CD4-positive, alpha-beta T cell (primary cell): ENCODE results near the gene B4GALT3. TPM values are rescaled to one million over a fixed set of nuclear protein-coding genes. Genes with fewer than 3 reads are reported as not detected.

ENCODE experiments used
- ATAC-seq: fragments of 200-7000 bp; cut with Tn5 transposase; one replicate; pipeline ENCODE4 v1.10.0; 2022; ENCODE audit warnings: mild to moderate bottlenecking; ENCODE audit not compliant: poor library complexity
- CTCF ChIA-PET: fragments of 350-600 bp; sonication (Branson Sonifier 250); formaldehyde crosslinking; loops from one replicate; lab custom pipeline; 2021; ENCODE audit warnings: antibody characterized with exemption, inconsistent platforms; lab: Charles Lee
- POLR2A ChIA-PET: fragments of 350-600 bp; sonication (Branson Sonifier 250); formaldehyde crosslinking; loops from one replicate; lab custom pipeline; 2021; ENCODE audit warnings: antibody characterized with exemption, inconsistent platforms; lab: Charles Lee
- DNase-seq, 14 experiments: peaks; one replicate each; pipeline ENCODE4 v3.0.0-alpha.2; 2013 to 2020; ENCODE audit warnings: mixed read lengths in 2 of 14
- H3K27ac ChIP-seq, 2 donors: one replicate each; pipeline versions ENCODE4 v1.5.1 to v1.7.0; 2013; ENCODE audit warnings: low read length in 2 of 2, low read depth in 1 of 2, mild to moderate bottlenecking in 1 of 2
- H3K27me3 ChIP-seq, 2 experiments: 1 replicate in 1 of 2; 2 replicates in 1 of 2; pipeline versions ENCODE4 v1.6.1 to v1.7.0; 2013; ENCODE audit warnings: low read length in 2 of 2, control low read depth in 1 of 2, mild to moderate bottlenecking in 1 of 2, moderate library complexity in 1 of 2; ENCODE audit not compliant: insufficient read depth in 2 of 2, control insufficient read depth in 1 of 2
- H3K36me3 ChIP-seq: one replicate; pipeline ENCODE4 v1.6.1; 2013; ENCODE audit warnings: low read length, control low read depth; ENCODE audit not compliant: insufficient read depth
- H3K4me1 ChIP-seq: one replicate; pipeline ENCODE4 v1.6.1; 2013; ENCODE audit warnings: low read length, control low read depth; ENCODE audit not compliant: insufficient read depth
- H3K4me3 ChIP-seq: one replicate; pipeline ENCODE4 v1.5.1; 2013; ENCODE audit warnings: mild to moderate bottlenecking, low read length, moderate library complexity
- H3K9me3 ChIP-seq, 2 experiments: 1 replicate in 1 of 2; 2 replicates in 1 of 2; pipeline versions ENCODE4 v1.6.1 to v1.7.0; 2013; ENCODE audit warnings: low read length in 2 of 2, mild to moderate bottlenecking in 2 of 2, control low read depth in 1 of 2, moderate library complexity in 1 of 2; ENCODE audit not compliant: control insufficient read depth in 1 of 2, insufficient read depth in 1 of 2
- H3K27ac Mint-ChIP-seq: one replicate; pipeline ENCODE4 v1.8.0; 2020; ENCODE audit warnings: mixed read lengths
- H3K27me3 Mint-ChIP-seq: one replicate; pipeline ENCODE4 v1.8.0; 2021; ENCODE audit warnings: mixed read lengths
- H3K36me3 Mint-ChIP-seq: one replicate; pipeline ENCODE4 v1.8.0; 2021; ENCODE audit warnings: low read depth, mixed read lengths
- H3K4me1 Mint-ChIP-seq: one replicate; pipeline ENCODE4 v1.8.0; 2021; ENCODE audit warnings: low read depth, mixed read lengths
- H3K4me3 Mint-ChIP-seq: one replicate; pipeline ENCODE4 v1.8.0; 2020; ENCODE audit warnings: mild to moderate bottlenecking, mixed read lengths
- H3K9me3 Mint-ChIP-seq: one replicate; pipeline ENCODE4 v1.8.0; 2020; ENCODE audit warnings: mixed read lengths
- intact Hi-C, 2 experiments: fragments of 100-400 bp; cut with DNase I in 1 of 2; cut with micrococcal nuclease in 1 of 2; formaldehyde crosslinking; loops; one replicate each; pipeline versions ENCODE4 v1.15.1 to v1.9.0; 2023 to 2025; cut with DNase I, micrococcal nuclease
- total RNA-seq, 174 experiments: library from RNA in 2 of 174; stranded (reverse) in 2 of 174; gene quantifications; one replicate each; pipeline ENCODE4 v1.2.3 and lab custom pipeline; 2021 to 2026
- TF ChIP-seq, protein P1 (sequence below): fragments of 200-600 bp; IDR thresholded peaks from one replicate; pipeline ENCODE4 v1.8.0; 2022; ENCODE audit warnings: antibody characterized with exemption, mild to moderate bottlenecking

Gene B4GALT3
- total RNA-seq, 2 experiments from 2014 or later = 40.8 to 44.3 TPM

DNA sequence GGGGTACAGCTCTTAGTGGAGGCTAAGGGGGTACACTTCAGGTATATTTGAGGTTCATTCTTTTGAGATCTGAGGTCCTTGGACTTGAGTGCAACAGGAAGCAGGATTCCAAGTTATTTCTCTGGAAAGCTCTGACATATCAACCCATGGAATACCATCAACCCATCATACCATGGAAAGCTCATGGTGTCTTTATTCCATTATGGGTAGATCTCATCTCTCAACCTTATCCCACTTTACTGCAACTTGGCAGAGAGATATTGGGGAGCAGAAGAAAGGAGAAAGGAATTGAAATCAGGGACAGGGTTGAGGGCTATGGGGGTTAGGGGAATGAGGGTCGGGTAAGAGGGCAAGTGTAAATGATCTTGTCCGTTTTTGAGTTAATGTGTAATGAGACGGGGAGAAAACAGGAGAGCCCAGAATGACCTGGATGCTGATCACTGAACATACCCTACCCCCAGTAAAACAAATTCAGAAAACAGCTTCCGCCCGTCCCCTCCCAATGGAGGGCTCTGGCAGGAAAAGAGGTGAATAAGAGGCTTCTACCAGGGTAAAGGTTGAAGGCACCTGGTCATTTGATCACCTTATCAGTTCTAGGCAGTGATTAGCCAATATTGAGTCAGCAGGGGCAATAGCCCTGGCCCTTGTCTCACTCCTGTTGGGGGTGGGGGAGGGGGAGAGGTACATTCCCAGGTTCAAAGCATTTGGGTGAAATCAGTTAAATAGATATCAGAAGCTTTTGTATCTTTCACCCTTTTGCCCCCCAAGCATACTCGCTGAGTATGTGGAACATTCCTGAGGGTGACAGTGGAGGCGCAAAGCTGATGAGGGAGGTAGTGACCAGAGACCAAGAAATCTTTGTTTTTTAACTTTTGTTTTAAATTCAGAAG, 46.7 kb upstream of the B4GALT3 start:
- Histone ChIP-seq H3K36me3 (peaks cover 11% of the 10 kb centered on the region), H3K4me3 (no peak overlapping the region), H3K27ac (no peak overlapping the region), H3K27me3 (no peaks in the 10 kb centered on the region), H3K9me3 (no peaks in the 10 kb centered on the region), H3K4me1 (peaks cover 42% of the 10 kb centered on the region)
- H3K4me3 Mint-ChIP-seq = no peak overlapping the region
- CTCF ChIA-PET = interaction anchor here (0.7 to 1.6 kb wide), 2 partner anchors 14 to 82 kb away, joined by 3 to 4 read pairs; no protein-coding TSS in a partner anchor
- POLR2A ChIA-PET = interaction anchor here (1.9 to 3.5 kb wide), 4 partner anchors 13 to 90 kb away, joined by 7 to 30 read pairs (median 22); partner anchors contain the start of genes NDUFS2, PPOX and SDHC
- no peaks in the 10 kb centered on the region for H3K9me3 Mint-ChIP-seq
- intact Hi-C loops = loop anchor here (2.0 to 10.0 kb wide), 3 partner anchors 31 to 521 kb away; partner anchors contain the start of genes DUSP12 (in 2 of the 2) and B4GALT3 (in 1 of the 2)
- H3K4me1 Mint-ChIP-seq = peaks cover 51% of the 10 kb centered on the region
- no peak for ATAC-seq
- H3K27ac Mint-ChIP-seq = no peak overlapping the region
- TF ChIP-seq, protein P1, sequence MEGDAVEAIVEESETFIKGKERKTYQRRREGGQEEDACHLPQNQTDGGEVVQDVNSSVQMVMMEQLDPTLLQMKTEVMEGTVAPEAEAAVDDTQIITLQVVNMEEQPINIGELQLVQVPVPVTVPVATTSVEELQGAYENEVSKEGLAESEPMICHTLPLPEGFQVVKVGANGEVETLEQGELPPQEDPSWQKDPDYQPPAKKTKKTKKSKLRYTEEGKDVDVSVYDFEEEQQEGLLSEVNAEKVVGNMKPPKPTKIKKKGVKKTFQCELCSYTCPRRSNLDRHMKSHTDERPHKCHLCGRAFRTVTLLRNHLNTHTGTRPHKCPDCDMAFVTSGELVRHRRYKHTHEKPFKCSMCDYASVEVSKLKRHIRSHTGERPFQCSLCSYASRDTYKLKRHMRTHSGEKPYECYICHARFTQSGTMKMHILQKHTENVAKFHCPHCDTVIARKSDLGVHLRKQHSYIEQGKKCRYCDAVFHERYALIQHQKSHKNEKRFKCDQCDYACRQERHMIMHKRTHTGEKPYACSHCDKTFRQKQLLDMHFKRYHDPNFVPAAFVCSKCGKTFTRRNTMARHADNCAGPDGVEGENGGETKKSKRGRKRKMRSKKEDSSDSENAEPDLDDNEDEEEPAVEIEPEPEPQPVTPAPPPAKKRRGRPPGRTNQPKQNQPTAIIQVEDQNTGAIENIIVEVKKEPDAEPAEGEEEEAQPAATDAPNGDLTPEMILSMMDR = no peak
- no peak for DNase-seq
- H3K36me3 Mint-ChIP-seq = peaks cover 20% of the 10 kb centered on the region
- no peaks in the 10 kb centered on the region for H3K27me3 Mint-ChIP-seq

DNA sequence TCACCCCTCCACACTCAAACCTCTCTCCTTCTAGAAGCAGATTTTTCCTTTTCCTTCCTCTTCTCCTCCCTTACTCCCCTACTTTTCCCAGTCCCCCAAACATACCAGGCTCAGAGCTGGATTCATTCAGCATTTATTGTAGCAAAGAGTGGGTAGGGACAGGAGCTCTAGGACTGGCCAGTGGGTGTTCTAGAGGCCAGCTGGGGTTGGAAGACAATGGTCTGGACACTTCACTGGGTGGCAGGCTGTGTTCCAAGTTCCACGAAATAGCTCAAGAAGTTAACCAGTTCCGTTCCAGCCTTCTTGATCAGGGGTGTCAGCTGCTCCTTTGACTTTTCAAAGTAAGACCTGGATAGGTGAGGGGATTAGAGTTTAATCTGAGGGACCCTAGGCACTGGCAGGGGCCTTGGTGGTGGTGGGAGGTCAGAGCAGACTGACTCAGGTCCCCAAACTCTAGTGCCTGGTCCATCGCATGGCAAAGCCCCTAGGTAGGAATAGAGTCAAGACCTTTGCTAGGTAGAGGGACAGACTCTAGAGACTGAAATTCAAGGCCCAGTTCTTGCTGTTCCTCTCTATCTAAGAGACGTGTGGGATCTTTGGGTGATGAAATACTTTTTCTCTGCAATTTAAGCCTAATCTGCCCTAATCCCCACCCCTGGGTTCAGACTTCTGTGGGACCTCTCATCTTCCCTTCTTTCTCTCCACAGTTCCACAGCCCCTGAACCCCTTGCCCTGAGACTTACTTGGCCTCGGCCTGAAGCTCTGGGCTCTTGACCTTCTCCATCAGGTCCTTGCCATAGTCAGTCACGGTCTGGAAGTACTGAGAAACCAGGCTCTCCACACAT, 45.1 kb upstream of the B4GALT3 start:
- H3K4me3 ChIP-seq = no peak overlapping the region
- no peaks in the 10 kb centered on the region for H3K36me3 ChIP-seq
- no peaks in the 10 kb centered on the region for H3K9me3 ChIP-seq
- Mint-ChIP-seq H3K9me3 (no peaks in the 10 kb centered on the region), H3K36me3 (peaks cover 4% of the 10 kb centered on the region), H3K4me1 (peaks cover 57% of the 10 kb centered on the region), H3K27ac (no peak overlapping the region), H3K27me3 (no peaks in the 10 kb centered on the region), H3K4me3 (no peak overlapping the region)
- peaks cover 50% of the 10 kb centered on the region for H3K4me1 ChIP-seq
- ATAC-seq = no peak
- ChIA-PET POLR2A (no interaction called here), CTCF (interaction anchor here (0.8 to 1.6 kb wide), 2 partner anchors 12 to 56 kb away, joined by 4 read pairs; partner anchors contain the start of gene PPOX)
- H3K27me3 ChIP-seq = no peaks in the 10 kb centered on the region
- TF ChIP-seq, protein P1 = no peak
- H3K27ac ChIP-seq = no peak overlapping the region
- intact Hi-C loops = loop anchor here (5.0 to 10.0 kb wide), 2 partner anchors 45 to 522 kb away; partner anchors contain the start of genes DUSP12 (in 2 of the 2) and B4GALT3 (in 1 of the 2)
- DNase-seq = no peak

DNA sequence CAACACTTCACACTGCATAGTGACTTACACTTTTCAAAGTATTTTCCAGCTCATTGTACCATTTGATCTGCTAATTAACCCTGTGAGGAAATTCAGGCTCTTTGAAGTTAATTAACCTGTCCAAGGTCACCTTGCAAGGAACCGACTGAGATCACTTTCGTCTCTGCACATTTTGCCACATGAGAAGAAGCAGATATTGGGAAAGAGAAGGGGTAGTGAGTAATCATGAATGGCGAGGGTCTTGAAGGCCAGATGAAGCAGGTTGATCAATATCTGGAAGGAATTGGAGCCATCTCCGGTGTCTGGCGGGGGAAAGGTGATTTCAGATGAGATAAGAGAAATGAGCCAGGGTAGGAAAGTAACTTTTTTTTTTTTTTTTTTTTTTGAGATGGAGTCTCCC, 42.7 kb upstream of the B4GALT3 start:
- Mint-ChIP-seq H3K9me3 (no peaks in the 10 kb centered on the region), H3K4me3 (no peak overlapping the region), H3K4me1 (peaks cover 54% of the 10 kb centered on the region), H3K27me3 (no peaks in the 10 kb centered on the region), H3K27ac (peak overlapping the region; percentile 91), H3K36me3 (peaks cover 4% of the 10 kb centered on the region)
- Histone ChIP-seq H3K9me3 (no peaks in the 10 kb centered on the region), H3K4me1 (peaks cover 41% of the 10 kb centered on the region), H3K27me3 (no peaks in the 10 kb centered on the region), H3K4me3 (no peak overlapping the region), H3K27ac (no peak overlapping the region), H3K36me3 (no peaks in the 10 kb centered on the region)
- intact Hi-C loops = loop anchor here (5.0 to 10.0 kb wide), 2 partner anchors 43 to 525 kb away; partner anchors contain the start of genes DUSP12 (in 2 of the 2) and B4GALT3 (in 1 of the 2)
- ChIA-PET CTCF (interaction anchor here (1.0 kb wide), 1 partner anchor 10 kb away, joined by 3 read pairs; no protein-coding TSS in a partner anchor), POLR2A (interaction anchor here (2.6 kb wide), 1 partner anchor 17 kb away, joined by 22 read pairs; the partner anchor contains the start of gene NDUFS2)
- ATAC-seq (no peak), DNase-seq (no peak)
- TF ChIP-seq, protein P1 = no peak
